A549 (cell line): ENCODE data around the gene CCDC127.

Experiments used
- EP300 ChIP-seq, 2 experiments: fragments of >200 bp; sonication (Bioruptor Twin); formaldehyde crosslinking; IDR thresholded peaks; 2 replicates in 1 of 2; 3 replicates in 1 of 2; pipeline ENCODE4 v1.6.1; 2016 to 2017
- FOSL2 ChIP-seq, 2 experiments: fragments of 450-650 bp in 1 of 2; fragments of >200 bp in 1 of 2; sonication (Bioruptor Twin) in 1 of 2; formaldehyde crosslinking; IDR thresholded peaks; 2 replicates each; pipeline versions ENCODE4 v1.5.0 to v1.6.1; 2016 to 2020; ENCODE audit warnings: mild to moderate bottlenecking in 1 of 2, moderate library complexity in 1 of 2
- FOXS1 ChIP-seq: fragments of 250-450 bp; sonication (Bioruptor Pico); IDR thresholded peaks from 2 replicates; pipeline ENCODE4 v1.5.0; 2020; ENCODE audit warnings: mild to moderate bottlenecking, moderate library complexity
- MYC ChIP-seq: IDR thresholded peaks from 2 replicates; pipeline ENCODE4 v1.6.1; 2012; ENCODE audit warnings: mild to moderate bottlenecking, inconsistent platforms, low read length, improper control_type of control experiment, borderline replicate concordance
- POLR2A ChIP-seq: IDR thresholded peaks from 2 replicates; pipeline ENCODE4 v1.6.1; 2012; ENCODE audit warnings: mild to moderate bottlenecking, low read length
- RAD21 ChIP-seq, 2 experiments: fragments of >200 bp in 1 of 2; sonication (Bioruptor Twin) in 1 of 2; formaldehyde crosslinking in 1 of 2; IDR thresholded peaks in 1 of 2; conservative IDR thresholded peaks in 1 of 2; 2 replicates in 1 of 2; 3 replicates in 1 of 2; pipeline ENCODE4 v1.6.1; 2012 to 2018; ENCODE audit warnings: inconsistent platforms in 1 of 2
- SMC3 ChIP-seq: fragments of >200 bp; sonication (Bioruptor Twin); formaldehyde crosslinking; IDR thresholded peaks from 3 replicates; pipeline ENCODE4 v1.6.1; 2018; ENCODE audit warnings: inconsistent platforms
- TF ChIP-seq, protein P1 (sequence below): fragments of >200 bp; sonication (Bioruptor Twin); formaldehyde crosslinking; IDR thresholded peaks from 3 replicates; pipeline ENCODE4 v1.5.1; 2016
- TF ChIP-seq, protein P2 (sequence below): fragments of 200-600 bp; sonication (generic); IDR thresholded peaks from 2 replicates; pipeline ENCODE4 v1.6.1; 2016; ENCODE audit warnings: antibody characterized with exemption, mild to moderate bottlenecking, moderate library complexity
- TF ChIP-seq, protein P3 (sequence below): IDR thresholded peaks from 2 replicates; pipeline ENCODE4 v1.6.1; 2012

DNA sequence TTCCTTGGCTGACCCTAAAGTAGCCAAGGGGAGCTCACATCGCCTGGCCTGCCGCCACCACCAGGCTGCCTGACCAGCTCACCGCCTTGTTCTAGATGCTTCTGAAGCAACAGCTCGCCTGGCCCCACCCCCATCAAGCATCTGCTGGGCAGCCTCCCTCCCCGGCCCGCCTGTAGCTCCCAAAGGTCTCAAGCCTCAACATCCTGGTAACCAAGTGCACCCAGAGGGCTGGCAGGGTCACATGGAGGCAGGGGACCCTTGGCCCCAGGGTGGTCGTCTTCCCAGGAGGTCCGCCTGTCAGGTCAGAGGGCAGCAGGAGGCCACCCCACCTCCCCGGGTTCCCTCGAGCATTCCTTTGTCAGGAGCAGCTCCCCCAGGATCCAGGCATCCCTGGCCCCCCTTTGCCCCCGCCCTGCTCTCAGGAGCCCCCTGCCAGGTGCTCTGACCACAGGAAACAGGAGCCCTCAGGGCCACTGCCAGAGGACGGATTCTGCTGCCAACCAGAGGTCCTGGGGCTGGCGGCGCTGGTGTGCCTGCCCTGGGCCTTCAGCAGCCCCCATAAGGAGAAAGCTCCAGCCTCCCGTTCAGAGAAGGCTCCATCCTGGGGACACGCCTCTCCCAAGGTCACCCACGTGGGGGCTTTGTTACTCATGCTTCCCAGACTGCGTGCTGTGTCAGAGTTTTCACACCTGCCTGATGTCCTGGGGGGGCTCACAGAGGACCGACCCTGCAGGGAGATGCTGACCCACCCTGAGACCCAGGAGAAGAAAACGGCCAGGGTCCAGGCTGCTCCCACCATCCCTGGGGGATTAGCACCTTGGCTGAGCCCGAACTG lies 30.1 kb downstream of the CCDC127 start:
- TF ChIP-seq FOXS1 (CRISPR knock-in tag) = no peak
- TF ChIP-seq, protein P1, sequence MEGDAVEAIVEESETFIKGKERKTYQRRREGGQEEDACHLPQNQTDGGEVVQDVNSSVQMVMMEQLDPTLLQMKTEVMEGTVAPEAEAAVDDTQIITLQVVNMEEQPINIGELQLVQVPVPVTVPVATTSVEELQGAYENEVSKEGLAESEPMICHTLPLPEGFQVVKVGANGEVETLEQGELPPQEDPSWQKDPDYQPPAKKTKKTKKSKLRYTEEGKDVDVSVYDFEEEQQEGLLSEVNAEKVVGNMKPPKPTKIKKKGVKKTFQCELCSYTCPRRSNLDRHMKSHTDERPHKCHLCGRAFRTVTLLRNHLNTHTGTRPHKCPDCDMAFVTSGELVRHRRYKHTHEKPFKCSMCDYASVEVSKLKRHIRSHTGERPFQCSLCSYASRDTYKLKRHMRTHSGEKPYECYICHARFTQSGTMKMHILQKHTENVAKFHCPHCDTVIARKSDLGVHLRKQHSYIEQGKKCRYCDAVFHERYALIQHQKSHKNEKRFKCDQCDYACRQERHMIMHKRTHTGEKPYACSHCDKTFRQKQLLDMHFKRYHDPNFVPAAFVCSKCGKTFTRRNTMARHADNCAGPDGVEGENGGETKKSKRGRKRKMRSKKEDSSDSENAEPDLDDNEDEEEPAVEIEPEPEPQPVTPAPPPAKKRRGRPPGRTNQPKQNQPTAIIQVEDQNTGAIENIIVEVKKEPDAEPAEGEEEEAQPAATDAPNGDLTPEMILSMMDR = no peak
- no peak for TF ChIP-seq EP300 (IDR thresholded peaks at IDR 0.05)
- no peak for TF ChIP-seq FOSL2 (IDR thresholded peaks at IDR 0.05)
- no peak for TF ChIP-seq FOSL2 (CRISPR knock-in tag; IDR thresholded peaks at IDR 0.05)
- TF ChIP-seq POLR2A = no peak
- TF ChIP-seq, protein P2, sequence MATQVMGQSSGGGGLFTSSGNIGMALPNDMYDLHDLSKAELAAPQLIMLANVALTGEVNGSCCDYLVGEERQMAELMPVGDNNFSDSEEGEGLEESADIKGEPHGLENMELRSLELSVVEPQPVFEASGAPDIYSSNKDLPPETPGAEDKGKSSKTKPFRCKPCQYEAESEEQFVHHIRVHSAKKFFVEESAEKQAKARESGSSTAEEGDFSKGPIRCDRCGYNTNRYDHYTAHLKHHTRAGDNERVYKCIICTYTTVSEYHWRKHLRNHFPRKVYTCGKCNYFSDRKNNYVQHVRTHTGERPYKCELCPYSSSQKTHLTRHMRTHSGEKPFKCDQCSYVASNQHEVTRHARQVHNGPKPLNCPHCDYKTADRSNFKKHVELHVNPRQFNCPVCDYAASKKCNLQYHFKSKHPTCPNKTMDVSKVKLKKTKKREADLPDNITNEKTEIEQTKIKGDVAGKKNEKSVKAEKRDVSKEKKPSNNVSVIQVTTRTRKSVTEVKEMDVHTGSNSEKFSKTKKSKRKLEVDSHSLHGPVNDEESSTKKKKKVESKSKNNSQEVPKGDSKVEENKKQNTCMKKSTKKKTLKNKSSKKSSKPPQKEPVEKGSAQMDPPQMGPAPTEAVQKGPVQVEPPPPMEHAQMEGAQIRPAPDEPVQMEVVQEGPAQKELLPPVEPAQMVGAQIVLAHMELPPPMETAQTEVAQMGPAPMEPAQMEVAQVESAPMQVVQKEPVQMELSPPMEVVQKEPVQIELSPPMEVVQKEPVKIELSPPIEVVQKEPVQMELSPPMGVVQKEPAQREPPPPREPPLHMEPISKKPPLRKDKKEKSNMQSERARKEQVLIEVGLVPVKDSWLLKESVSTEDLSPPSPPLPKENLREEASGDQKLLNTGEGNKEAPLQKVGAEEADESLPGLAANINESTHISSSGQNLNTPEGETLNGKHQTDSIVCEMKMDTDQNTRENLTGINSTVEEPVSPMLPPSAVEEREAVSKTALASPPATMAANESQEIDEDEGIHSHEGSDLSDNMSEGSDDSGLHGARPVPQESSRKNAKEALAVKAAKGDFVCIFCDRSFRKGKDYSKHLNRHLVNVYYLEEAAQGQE = no peak
- TF ChIP-seq SMC3 = no peak
- no peak for TF ChIP-seq RAD21 (conservative IDR thresholded peaks at IDR 0.05 in 1 of 2, IDR thresholded peaks at IDR 0.05 in 1 of 2)
- TF ChIP-seq, protein P3, sequence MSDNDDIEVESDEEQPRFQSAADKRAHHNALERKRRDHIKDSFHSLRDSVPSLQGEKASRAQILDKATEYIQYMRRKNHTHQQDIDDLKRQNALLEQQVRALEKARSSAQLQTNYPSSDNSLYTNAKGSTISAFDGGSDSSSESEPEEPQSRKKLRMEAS = no peak
- TF ChIP-seq MYC = no peak
